DMS53 treated with DMSO at 0.1 percent for 48 hours (cell line): Measurements from ENCODE around the gene CCT5.
"Not testable (repeated sequence)": the region's sequence is repeated elsewhere in the genome, so short reads cannot be mapped to it uniquely, and the experiment has no call there.

Experiments
- DNase-seq: peaks from one replicate; lab custom pipeline; 2025; ENCODE audit not compliant: unreplicated experiment; lab: John Stamatoyannopoulos, UW

CCT5 gene

DNA sequence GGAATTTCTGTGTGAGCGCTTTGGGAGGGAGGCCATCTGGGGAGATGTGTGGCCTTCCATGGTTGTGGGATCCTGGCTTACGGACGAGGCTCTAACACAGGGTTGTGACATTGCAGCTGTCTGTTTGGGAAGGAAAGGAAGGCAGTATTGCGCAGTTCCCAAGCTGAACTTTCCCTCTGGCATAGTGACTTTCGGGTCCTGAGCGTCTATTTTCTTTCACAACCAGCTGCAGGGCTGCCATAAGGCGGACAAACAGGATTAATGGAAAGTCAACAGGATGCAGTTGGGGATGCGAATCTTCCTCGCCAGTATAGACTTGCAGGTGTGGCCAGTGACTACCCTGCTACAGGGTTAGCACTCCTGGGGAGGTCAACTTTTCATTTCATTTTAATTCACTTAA, 25.9 kb downstream of the CCT5 start:
- no peak for DNase-seq

DNA sequence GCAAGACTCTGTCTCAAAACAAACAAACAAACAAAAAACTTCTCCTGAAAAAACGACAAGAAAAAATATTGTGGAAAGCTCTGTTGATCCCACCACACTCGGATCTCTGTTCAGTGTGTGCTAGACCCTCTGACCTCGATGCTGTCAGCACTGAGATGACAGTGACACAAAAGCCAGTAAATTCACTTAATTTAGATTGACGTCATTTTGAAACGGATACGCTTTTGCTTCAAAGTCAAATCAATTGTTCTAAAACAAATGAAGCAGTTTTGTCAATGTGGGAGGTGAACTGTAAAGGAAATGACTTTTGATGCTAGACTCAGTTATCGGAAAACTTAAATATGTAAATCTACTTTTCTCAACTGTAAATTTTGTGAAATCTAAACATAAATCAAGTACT, 26.6 kb downstream of the CCT5 start:
- no peak for DNase-seq

DNA sequence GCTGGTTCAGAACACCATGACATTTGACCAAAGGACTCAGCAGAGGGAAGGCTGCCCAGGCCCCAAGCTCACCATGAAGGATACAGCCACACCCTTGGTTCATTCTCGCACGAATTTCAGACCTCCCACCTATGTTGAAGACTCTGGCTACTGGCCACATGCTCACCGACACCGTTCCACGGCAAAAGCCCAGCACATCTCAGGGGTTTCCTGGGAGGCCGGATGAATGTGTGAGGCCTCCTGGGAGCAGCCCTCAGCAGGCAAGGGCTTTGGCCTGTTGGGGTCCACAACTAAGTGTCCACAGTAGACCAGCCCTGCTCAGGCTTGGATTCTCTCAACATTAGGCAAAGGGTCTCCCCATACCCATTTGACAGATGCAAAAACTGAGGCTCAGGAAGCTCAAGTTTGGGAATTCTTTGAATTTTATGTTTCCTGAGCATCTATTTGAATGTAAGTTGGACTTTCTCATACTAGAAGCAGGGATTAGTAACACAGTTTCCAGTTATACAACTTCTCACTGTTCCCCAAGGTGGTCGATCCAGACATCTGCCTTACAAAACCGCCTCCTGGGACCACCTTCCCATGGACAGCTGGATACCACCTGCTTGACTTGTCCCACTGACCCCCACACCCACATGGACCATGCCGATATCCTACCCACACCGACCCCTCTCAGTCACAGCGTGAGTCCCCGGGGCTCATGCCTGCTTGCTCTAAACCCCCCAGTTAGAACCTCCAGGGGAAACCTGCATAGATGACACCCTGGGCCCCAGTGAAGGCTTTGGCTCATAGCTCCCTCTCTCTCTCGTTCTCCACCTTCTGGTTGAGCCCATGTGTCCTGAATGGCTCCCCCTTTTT, 27.9 kb downstream of the CCT5 start:
- no peak for DNase-seq

DNA sequence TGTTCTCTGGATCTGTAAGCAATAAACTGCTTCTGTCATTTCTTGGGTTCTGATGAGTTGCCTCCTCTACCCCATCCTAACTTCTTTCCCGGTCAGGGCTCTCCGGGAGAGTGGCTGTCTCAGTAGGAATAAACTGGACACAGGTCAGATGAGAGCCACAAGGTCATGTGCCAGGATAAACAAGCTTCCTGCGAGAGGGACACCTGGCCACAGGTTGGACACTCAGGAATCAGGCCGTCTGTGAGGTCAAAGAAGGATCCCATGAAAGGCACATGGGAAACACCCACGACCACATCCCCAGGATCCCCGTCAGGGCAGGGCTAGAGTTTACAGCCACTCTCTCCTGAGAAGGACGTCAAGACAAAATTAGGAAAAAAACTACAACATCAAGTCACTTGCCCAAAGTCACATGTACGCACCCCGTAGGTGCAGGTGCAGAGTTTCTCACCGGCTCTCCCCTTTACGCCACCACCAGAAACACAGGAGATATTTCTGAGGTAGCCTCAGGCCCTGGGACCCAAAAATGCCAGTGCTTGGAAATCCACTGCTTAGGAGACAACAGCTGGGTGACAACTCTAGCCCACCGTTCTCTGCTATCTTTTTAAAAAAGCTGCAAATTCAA, 28.7 kb downstream of the CCT5 start:
- no peak for DNase-seq

DNA sequence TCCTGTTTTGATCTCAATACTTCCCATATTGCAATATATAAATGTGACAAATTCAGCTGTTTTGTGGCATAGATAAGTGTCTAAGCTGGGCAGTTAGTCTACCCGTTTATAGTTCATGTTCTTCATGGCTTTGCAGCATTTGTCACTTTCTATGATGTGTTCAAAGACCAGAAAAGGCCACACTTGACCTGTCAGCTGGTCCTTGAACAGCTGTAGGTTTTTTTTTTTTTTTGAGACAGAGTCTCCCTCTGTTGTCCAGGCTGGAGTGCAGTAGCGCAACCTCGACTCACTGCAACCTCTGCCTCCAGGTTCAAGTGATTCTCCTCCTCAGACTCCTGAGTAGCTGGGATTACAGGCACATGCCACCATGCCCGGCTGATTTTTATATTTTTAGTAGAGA, 29.2 kb downstream of the CCT5 start:
- no peak for DNase-seq

DNA sequence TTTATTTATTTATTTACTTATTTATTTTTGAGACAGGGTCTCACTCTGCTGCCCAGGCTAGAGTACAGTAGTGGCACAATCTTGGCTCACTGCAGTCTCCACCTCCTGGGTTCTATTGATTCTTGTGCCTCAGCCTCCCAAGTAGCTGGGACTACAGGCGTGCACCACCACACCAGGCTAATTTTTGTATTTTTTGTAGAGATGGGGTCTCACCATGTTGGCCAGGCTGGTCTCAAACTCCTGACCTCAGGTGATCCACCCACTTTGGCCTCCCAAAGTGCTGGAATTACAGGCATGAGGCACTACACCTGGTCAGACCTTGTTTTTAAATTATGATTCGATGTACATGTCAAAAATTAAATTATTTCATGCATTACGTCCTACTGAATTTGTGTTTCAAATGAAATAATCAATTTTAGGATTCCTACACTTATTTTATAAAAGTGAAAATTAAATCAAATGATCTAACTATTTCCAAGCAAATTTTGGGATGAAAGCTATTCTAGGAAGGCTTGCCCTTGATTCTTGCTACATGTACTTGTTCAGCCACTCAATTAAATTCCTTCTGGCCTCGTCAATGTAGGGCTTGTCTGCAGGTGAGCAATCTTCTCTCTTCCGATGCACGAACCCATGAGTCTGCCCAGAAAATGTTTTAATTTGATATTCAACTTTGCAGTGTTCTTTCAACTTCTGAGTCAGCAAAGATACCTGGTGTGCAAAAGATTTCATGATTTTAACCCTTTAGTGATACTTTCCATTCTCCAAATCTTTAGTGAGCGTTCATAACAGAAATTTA, 30.0 kb downstream of the CCT5 start:
- no peak for DNase-seq

DNA sequence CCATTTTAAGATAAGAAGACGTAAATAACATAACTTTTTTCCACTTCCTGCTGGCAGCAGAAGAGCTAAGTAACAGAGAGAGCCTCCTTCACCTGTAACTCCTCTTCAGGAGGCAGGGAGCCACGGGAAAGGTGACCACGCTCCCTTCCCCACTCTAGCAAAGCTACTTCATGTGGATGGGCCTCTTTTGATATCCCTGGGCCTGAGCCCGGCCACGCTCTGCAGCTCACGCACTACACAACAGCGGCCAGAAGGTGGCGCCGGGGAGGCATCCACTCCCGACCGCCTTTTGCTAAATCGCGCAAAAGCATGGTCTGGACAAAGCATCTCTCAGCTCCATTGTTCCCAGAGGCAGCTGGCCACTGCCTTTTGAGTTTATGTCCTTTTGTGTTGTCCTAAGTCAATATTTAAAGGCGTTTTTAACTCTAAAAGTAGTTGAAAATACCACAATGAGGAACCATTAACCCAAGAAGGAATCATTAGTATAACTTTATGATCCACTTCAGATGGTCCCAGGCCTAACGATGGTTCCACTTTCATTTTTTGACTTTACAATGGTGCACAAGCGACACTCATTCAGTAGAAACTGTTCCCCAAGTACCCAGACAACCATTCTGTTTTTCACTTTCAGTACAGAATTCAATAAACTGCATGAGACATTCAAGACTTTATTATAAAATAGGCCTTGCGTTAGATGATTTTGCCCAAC, 34.0 kb downstream of the CCT5 start:
- peak; percentile 90 for DNase-seq

DNA sequence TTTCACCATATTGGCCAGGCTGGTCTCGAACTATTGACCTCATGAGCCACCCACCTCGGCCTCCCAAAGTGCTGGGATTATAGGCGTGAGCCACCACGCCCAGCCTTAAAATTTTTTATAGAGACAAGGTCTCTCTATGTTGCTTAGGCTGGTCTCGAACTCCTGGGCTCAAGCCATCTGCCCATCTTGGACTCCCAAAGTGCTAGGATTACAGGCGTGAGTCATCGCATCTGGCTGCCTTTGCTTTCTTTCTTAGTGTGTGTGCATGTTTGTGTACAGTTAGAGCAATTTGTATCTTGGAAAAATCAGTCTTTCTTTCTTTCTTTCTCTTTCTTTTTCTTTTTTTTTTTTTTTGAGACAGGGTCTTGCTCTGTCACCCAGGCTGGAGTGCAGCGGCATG, 35.3 kb downstream of the CCT5 start:
- DNase-seq, result not testable (repeated sequence)

DNA sequence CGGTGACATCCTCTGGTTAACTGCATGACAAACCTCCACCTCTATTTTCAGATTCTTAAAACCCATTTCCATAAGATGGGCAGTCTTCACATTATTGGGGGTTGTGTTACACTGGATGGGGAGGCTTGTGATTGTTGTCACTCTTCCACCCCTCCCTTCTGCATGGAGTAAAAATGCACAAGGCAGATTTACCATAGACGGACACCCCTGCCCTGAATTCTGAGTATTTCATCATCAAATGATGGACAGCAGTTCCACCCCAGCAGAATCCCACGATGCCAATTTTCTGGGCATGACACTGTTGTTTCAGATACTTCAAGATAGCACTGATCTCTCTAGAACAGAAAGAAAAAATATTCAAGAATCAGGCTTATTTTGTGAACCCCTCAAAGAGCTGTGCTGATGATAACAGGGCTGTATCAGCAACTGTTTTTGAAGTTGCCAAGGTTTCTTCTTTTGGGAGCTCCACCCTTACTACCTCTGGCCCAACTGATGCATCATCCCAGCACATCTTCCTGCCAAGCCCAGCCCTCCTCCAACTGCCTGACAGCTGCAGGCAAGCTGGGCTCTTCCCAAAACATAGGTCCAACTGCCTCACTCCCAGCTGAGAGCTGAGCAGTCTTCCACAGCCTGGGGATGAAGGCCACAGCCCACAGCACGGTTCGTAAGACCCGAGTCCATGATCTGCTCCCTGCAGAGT, 36.2 kb downstream of the CCT5 start:
- no peak for DNase-seq

DNA sequence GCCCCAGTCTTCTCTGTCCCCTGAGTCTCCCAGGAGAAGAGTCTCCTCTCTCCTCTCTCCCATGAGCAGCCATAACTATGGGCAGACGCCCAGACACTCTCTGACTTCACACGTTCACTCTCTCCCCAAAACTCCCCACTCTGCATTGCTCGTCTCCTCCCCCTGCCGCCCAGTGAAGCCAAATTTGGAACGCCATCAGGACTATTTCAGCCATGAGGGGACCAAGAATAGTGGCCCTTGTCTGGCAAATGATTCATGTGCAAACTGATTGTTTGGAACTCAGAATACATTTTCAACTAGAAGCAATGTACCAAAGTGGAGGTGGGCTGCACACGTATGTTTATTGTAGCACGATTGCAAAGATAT, 36.8 kb downstream of the CCT5 start:
- no peak for DNase-seq

DNA sequence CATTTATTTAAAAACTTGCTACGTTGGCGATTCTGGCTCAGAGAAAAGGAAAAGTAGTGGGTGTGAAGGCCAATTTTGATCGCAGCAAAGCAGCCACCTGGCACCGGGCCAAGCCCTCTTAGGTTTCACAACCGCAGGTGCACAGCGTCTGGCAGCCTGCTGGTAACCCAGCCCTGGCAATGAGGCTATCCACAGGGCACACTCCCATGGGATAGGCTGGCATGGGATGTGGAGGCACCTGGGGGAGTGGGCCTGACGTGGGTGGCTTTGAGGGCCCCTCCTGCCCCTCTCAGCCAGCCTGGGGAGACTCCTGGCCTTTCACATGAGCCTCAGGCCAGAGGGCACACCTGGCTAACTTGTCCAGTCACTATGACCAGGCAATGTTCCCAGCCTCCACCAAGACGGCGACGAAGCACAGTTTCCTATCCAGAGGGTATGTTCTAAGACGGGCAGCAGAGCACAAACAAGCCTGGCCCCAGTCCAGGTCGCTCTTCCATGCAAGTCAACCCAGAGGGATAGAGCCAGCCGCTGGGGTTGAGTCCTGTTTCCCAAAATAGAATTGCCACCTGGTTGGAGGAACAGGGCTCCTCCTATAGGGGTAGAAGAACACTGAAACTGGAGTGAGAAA, 38.6 kb downstream of the CCT5 start:
- peak; percentile 94 for DNase-seq

DNA sequence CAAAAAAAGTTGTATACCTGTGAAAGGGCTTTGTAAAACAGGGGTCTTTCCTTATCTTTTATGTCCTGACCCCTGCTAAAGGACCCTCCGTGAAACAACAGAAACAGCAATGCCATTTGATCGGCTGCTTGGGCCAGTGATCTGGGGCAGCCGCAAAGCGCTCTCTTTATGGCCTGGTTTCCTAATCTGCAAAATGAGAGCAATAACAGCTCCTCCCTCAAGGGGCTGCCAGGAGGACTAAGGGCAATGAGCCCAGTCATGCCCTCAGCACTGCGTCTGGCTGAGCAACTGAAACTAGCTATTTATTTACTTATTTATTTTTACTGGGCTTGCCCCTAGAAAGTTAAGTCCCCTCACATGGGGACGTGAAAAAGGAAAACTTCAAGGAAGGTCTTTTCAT, 39.3 kb downstream of the CCT5 start:
- DNase-seq, result no peak

DNA sequence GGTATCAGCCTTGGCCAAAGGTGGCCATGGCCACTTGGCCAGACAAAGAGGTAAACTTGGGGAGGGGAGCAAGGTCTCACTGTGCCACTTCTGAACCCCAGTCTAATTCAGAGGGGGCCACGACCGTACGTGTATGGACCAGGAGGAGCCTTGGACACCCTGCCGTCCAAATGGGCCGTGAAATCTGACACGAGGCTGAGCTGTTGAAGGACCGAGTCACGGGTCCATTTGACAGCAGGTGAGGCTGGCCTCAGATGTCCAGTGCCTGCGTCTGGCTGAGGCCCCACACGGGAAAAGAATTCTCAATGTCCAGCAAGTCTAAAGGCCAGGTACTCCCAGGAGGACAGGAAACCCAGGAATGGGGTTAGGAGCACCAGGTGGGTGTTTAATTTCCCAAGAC, 39.9 kb downstream of the CCT5 start:
- no peak for DNase-seq

DNA sequence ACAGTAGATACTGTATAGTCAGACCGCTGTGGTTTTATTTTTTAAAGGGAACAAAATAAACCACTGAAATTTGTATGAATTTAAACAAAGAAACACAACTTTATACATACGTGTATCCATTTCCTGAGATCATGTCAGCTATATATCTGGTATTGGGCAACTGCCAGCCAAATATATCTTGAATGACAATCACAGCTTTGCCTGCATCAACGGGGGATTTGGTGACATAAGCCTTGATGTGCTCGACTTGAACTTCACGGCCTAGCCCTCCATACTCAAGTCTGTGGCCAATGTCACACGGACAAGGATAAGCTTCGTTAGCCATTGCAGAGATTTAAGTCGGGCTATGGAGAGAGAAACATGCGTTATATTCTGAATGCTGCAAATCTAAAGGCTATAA, 40.4 kb downstream of the CCT5 start:
- no peak for DNase-seq

DNA sequence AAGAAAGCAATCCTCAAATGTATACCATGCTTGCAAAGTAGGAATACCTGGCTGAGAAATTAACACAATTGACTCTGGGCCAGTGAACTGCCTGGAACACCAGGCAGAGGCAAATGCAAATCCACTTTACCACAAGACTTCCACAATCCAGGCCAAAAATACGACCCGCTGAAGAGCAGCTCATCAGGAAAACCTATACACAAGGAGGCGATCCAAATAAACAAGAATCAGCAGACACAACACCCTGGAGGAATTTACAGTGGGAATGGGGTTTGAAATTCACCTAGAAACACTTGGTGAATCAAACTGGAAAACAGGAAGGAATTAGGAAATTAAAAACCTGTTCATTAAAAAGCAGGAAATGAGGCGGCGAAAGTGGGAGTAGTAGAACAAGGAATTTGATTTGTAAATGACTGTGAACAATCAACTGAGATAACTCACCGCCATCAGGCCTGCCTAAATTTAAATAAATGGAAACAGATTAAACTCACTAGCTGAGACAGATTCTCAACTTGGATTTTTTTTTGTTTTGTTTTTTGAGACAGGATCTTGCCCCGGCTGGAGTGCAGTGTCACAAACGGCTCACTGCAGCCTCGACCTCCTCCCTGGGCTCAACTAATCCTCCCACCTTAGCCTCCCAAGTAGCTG, 41.7 kb downstream of the CCT5 start:
- no peak for DNase-seq

DNA sequence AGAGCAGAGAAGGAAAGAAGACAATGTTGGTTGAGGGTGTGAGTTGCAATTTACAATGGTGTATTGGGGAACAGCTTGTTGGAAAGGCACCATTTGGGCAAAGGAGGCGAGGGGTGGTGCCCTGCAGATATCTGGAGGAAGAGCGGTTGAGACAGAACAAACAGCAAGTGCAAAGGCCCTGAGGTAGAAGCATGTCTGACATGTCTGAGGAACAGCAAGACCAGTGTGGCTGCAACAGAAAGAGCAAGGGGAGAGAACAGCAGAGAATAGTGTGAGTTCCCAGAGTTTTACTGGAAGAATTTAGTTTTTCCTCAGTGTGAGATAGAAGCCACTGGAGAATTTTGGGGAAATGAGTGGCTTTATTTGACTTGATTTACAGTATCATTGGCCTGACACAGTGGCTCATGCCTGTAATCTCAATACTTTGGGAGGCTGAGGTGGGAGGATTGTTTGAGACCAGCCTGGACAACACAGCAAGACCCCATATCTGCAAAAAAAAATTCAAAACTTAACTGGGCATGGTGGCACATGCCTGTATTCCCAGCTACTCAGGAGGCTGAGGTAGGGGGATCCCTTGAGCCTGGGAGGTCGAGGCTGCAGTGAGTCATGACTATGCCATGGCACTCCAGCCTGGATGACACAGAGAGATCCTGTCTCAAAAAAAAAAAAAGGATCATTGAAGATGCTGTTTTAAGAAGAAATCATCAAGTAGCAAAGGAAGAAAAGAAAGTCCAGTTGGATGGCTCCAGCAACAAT, 44.0 kb downstream of the CCT5 start:
- no peak for DNase-seq

DNA sequence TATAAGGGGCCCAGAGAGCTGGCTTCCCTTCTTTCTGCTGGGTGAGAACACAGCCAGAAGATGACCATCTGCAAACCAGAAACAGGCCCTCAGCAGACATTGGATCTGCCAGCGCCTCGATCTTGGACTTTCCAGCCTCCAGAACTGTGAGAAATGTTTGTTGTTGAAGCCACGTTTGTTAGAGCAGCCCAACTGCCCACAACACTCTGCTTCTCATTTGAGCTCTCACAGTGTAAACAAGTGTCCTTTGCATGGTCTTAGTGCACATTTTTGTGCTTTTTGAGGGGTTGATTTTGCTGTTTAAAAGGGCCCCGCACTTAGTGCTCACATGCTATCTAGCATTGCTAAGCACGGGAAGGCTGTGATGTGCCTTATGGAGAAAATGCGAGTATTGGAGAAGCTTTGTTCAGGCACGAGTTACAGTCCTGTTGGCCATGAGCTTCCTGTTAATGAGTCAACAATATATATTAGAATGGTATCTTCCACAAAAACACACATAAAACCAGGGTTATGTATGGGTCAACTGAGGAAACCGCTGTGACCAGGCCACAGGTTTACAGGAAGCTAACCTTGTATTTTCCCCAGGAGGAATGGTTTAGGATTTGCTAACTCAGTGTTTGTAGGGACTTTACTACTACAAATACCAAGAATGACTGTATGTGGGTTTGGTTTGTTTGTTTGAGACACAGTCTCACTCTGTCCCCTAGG, 45.7 kb downstream of the CCT5 start:
- no peak for DNase-seq

DNA sequence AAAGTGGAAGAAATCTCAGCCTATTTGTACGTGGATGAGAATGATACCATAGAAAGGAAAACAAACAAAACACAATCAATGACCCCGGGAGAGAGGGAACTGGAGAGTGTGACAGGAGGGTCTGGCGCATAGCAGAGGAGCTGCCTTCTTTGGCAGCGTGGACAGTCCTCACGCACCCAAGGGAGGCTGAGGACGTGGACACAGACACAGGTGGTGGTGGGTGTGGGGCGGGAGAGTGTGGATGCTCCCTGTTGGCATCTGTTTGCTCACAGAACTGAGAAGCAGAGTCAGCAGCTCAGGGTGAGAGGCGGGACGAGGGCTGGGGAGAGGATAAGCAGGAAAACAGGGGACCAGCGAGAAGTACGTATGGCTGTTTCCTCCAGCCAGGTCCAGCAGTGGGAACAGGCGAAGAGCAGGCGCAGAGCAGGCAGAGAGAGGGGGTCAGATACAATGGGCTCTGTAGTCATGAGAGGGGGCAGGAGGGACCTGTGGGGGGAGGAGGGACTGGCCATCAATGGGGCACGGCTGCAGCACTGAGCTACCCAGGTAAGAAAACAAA, 47.6 kb downstream of the CCT5 start:
- no peak for DNase-seq
